ENCODE data around the gene ZFP3.
"Not testable (repeated sequence)": the region's sequence is repeated elsewhere in the genome, so short reads cannot be mapped to it uniquely, and the experiment has no call there.

The ZFP3 gene

GRCh38 chr17:5077275-5077674 is 992 bp upstream of the ZFP3 start:
- H3K9me3 ChIP-seq (ENCODE audit: insufficient read depth, low read depth, low read length): peaks cover 13% of the 10 kb centered on the region
- not testable (repeated sequence) for H3K4ac ChIP-seq (ENCODE audit: low read depth, low read length); H3K27me3 ChIP-seq (ENCODE audit: insufficient read depth, low read length); H2AFZ ChIP-seq (ENCODE audit: insufficient read depth, low read length, poor library complexity); H3K79me1 ChIP-seq (ENCODE audit: low read length); H3K23ac ChIP-seq (ENCODE audit: low read length); H2BK12ac ChIP-seq (ENCODE audit: low read length); H3K18ac ChIP-seq (ENCODE audit: low read length); H2BK5ac ChIP-seq (ENCODE audit: low read depth, low read length, poor library complexity); H2AK5ac ChIP-seq (ENCODE audit: low read length); H4K12ac ChIP-seq (ENCODE audit: low read depth, low read length); H3K79me2 ChIP-seq (ENCODE audit: control insufficient read depth, insufficient read depth, low read length, poor library complexity); DNase-seq; H4K91ac ChIP-seq (ENCODE audit: low read depth, low read length); H4K8ac ChIP-seq (ENCODE audit: low read depth, low read length); H3K4me1 ChIP-seq (ENCODE audit: control insufficient read depth in 1 of 2, insufficient read depth in 2 of 2, low read length in 2 of 2); H3K4me3 ChIP-seq (ENCODE audit: low read depth, low read length); H2BK120ac ChIP-seq (ENCODE audit: insufficient read depth, low read length, poor library complexity); H3K4me2 ChIP-seq (ENCODE audit: low read length); H3K9ac ChIP-seq (ENCODE audit: low read length); H3K36me3 ChIP-seq (ENCODE audit: control insufficient read depth in 1 of 2, insufficient read depth in 2 of 2, low read length in 2 of 2); H3K27ac ChIP-seq (ENCODE audit: low read depth, low read length); H3K14ac ChIP-seq (ENCODE audit: low read length)
- WGBS (ENCODE audit: extremely low coverage, insufficient coverage, insufficient read length): no CpG with 5 or more reads among the region's 24 CpGs

- no peak overlapping the region for H3K27ac ChIP-seq (ENCODE audit: low read depth, low read length)
- no peak overlapping the region for H2AK5ac ChIP-seq (ENCODE audit: low read length)
- no peak overlapping the region for H2BK120ac ChIP-seq (ENCODE audit: insufficient read depth, low read length, poor library complexity)
- H3K18ac ChIP-seq (ENCODE audit: low read length): no peak overlapping the region
- DNase-seq: peak in 1 of 2 donors; percentile 69
- H4K8ac ChIP-seq (ENCODE audit: low read depth, low read length): no peak overlapping the region
- H3K4me2 ChIP-seq (ENCODE audit: low read length): no peak overlapping the region
- no peak overlapping the region for H4K91ac ChIP-seq (ENCODE audit: low read depth, low read length)
- H3K36me3 ChIP-seq (ENCODE audit: control insufficient read depth in 1 of 2, insufficient read depth in 2 of 2, low read length in 2 of 2): no peaks in the 10 kb centered on the region
- no peak overlapping the region for H2AFZ ChIP-seq (ENCODE audit: insufficient read depth, low read length, poor library complexity)
- no peak overlapping the region for H3K23ac ChIP-seq (ENCODE audit: low read length)
- no peaks in the 10 kb centered on the region for H3K4me1 ChIP-seq (ENCODE audit: control insufficient read depth in 1 of 2, insufficient read depth in 2 of 2, low read length in 2 of 2)
- H3K14ac ChIP-seq (ENCODE audit: low read length): no peak overlapping the region
- H3K79me1 ChIP-seq (ENCODE audit: low read length): no peaks in the 10 kb centered on the region
- H3K9ac ChIP-seq (ENCODE audit: low read length): no peak overlapping the region
- 100% methylated on average over 5 of the region's 14 CpGs for WGBS (ENCODE audit: extremely low coverage, insufficient coverage, insufficient read length)
- H3K9me3 ChIP-seq (ENCODE audit: insufficient read depth, low read depth, low read length): peaks cover 13% of the 10 kb centered on the region
- H2BK5ac ChIP-seq (ENCODE audit: low read depth, low read length, poor library complexity): no peak overlapping the region
- H2BK12ac ChIP-seq (ENCODE audit: low read length): no peak overlapping the region
- H3K27me3 ChIP-seq (ENCODE audit: insufficient read depth, low read length): no peaks in the 10 kb centered on the region
- H3K4ac ChIP-seq (ENCODE audit: low read depth, low read length): no peak overlapping the region
- no peak overlapping the region for H3K4me3 ChIP-seq (ENCODE audit: low read depth, low read length)
- H3K79me2 ChIP-seq (ENCODE audit: control insufficient read depth, insufficient read depth, low read length, poor library complexity): no peaks in the 10 kb centered on the region
- no peak overlapping the region for H4K12ac ChIP-seq (ENCODE audit: low read depth, low read length)
Observed at GRCh38 chr17:5077781-5078105, 524 bp upstream of the ZFP3 start.

- Histone ChIP-seq H3K23ac (ENCODE audit: low read length) (no peak overlapping the region), H3K27ac (ENCODE audit: low read depth, low read length) (no peak overlapping the region), H3K9ac (ENCODE audit: low read length) (no peak overlapping the region), H3K9me3 (ENCODE audit: insufficient read depth, low read depth, low read length) (peaks cover 14% of the 10 kb centered on the region), H3K4me1 (ENCODE audit: control insufficient read depth in 1 of 2, insufficient read depth in 2 of 2, low read length in 2 of 2) (no peaks in the 10 kb centered on the region), H3K4me3 (ENCODE audit: low read depth, low read length) (peak overlapping the region; percentile 37), H3K4me2 (ENCODE audit: low read length) (no peak overlapping the region), H2BK12ac (ENCODE audit: low read length) (no peak overlapping the region), H2AK5ac (ENCODE audit: low read length) (no peak overlapping the region), H3K79me1 (ENCODE audit: low read length) (no peaks in the 10 kb centered on the region), H3K14ac (ENCODE audit: low read length) (no peak overlapping the region), H3K4ac (ENCODE audit: low read depth, low read length) (no peak overlapping the region), H2BK5ac (ENCODE audit: low read depth, low read length, poor library complexity) (no peak overlapping the region), H3K36me3 (ENCODE audit: control insufficient read depth in 1 of 2, insufficient read depth in 2 of 2, low read length in 2 of 2) (no peaks in the 10 kb centered on the region), H2BK120ac (ENCODE audit: insufficient read depth, low read length, poor library complexity) (no peak overlapping the region), H4K91ac (ENCODE audit: low read depth, low read length) (no peak overlapping the region), H3K79me2 (ENCODE audit: control insufficient read depth, insufficient read depth, low read length, poor library complexity) (no peaks in the 10 kb centered on the region), H2AFZ (ENCODE audit: insufficient read depth, low read length, poor library complexity) (no peak overlapping the region), H4K8ac (ENCODE audit: low read depth, low read length) (no peak overlapping the region), H4K12ac (ENCODE audit: low read depth, low read length) (no peak overlapping the region), H3K18ac (ENCODE audit: low read length) (no peak overlapping the region), H3K27me3 (ENCODE audit: insufficient read depth, low read length) (no peaks in the 10 kb centered on the region)
- DNase-seq: no peak
- no CpG with 5 or more reads among the region's 3 CpGs for WGBS (ENCODE audit: extremely low coverage, insufficient coverage, insufficient read length)
Observed at GRCh38 chr17:5080591-5080990, 2.3 kb downstream of the ZFP3 start.

GRCh38 chr17:5092218-5093010 is 14.1 kb downstream of the ZFP3 start:
- no peak overlapping the region for H2AFZ ChIP-seq (ENCODE audit: insufficient read depth, low read length, poor library complexity)
- H2BK120ac ChIP-seq (ENCODE audit: insufficient read depth, low read length, poor library complexity): no peak overlapping the region
- no peak overlapping the region for H4K12ac ChIP-seq (ENCODE audit: low read depth, low read length)
- no peak overlapping the region for H3K4me2 ChIP-seq (ENCODE audit: low read length)
- DNase-seq: peak; percentile 10 to 50
- no CpG with 5 or more reads among the region's 6 CpGs for WGBS (ENCODE audit: extremely low coverage, insufficient coverage, insufficient read length)
- H3K23ac ChIP-seq (ENCODE audit: low read length): no peak overlapping the region
- no peak overlapping the region for H3K9ac ChIP-seq (ENCODE audit: low read length)
- no peak overlapping the region for H4K91ac ChIP-seq (ENCODE audit: low read depth, low read length)
- H3K27ac ChIP-seq (ENCODE audit: low read depth, low read length): no peak overlapping the region
- peaks cover 19% of the 10 kb centered on the region for H3K9me3 ChIP-seq (ENCODE audit: insufficient read depth, low read depth, low read length)
- no peak overlapping the region for H2BK5ac ChIP-seq (ENCODE audit: low read depth, low read length, poor library complexity)
- H2AK5ac ChIP-seq (ENCODE audit: low read length): no peak overlapping the region
- peaks cover 4 to 5% of the 10 kb centered on the region in 2 experiments for H3K4me1 ChIP-seq (ENCODE audit: control insufficient read depth in 1 of 2, insufficient read depth in 2 of 2, low read length in 2 of 2)
- H3K14ac ChIP-seq (ENCODE audit: low read length): no peak overlapping the region
- no peaks in the 10 kb centered on the region for H3K36me3 ChIP-seq (ENCODE audit: control insufficient read depth in 1 of 2, insufficient read depth in 2 of 2, low read length in 2 of 2)
- no peak overlapping the region for H3K18ac ChIP-seq (ENCODE audit: low read length)
- H3K4ac ChIP-seq (ENCODE audit: low read depth, low read length): no peak overlapping the region
- H3K79me1 ChIP-seq (ENCODE audit: low read length): no peaks in the 10 kb centered on the region
- no peak overlapping the region for H2BK12ac ChIP-seq (ENCODE audit: low read length)
- H3K27me3 ChIP-seq (ENCODE audit: insufficient read depth, low read length): peaks cover 4% of the 10 kb centered on the region
- no peaks in the 10 kb centered on the region for H3K79me2 ChIP-seq (ENCODE audit: control insufficient read depth, insufficient read depth, low read length, poor library complexity)
- no peak overlapping the region for H4K8ac ChIP-seq (ENCODE audit: low read depth, low read length)
- H3K4me3 ChIP-seq (ENCODE audit: low read depth, low read length): no peak overlapping the region

All from trophoblast cell (in vitro differentiated cells and primary cell).